ENCODE data around the gene ELF2. TPM values are rescaled to one million over a fixed set of nuclear protein-coding genes. Genes with fewer than 3 reads are reported as not detected.

Gene ELF2
- total and polyA plus RNA-seq, 2 donors from 2014 or later, result 12.8 to 58.5 TPM

- no peak for TF ChIP-seq CTCF (IDR thresholded peaks at IDR 0.05; ENCODE audit: borderline replicate concordance, extremely low read depth, insufficient read depth)
- no peaks in the 10 kb centered on the region for H3K36me3 ChIP-seq (ENCODE audit: control insufficient read depth in 2 of 3, insufficient read depth in 3 of 3, low read length in 3 of 3)
- no peak for FAIRE-seq
- H3K4me1 ChIP-seq (ENCODE audit: control insufficient read depth in 2 of 3, insufficient read depth in 2 of 3, low read depth in 1 of 3, low read length in 3 of 3), result peaks cover 3 to 13% (median 9%) of the 10 kb centered on the region in 3 donors
- no peaks in the 10 kb centered on the region for H3K9me3 ChIP-seq (ENCODE audit: control insufficient read depth in 2 of 3, insufficient read depth in 1 of 3, low read length in 3 of 3)
- intact Hi-C loops (cut with DNase I), result no loop called here
- H3K27me3 ChIP-seq (ENCODE audit: control insufficient read depth, insufficient read depth, low read length), result no peaks in the 10 kb centered on the region
- DNase-seq, result no peak
- peak overlapping the region in 2 of 3 donors; percentile 15 to 48 for H3K4me3 ChIP-seq (ENCODE audit: low read length in 3 of 3)
- peak overlapping the region in 1 of 2 donors; percentile 27 for H3K27ac ChIP-seq (ENCODE audit: low read depth in 2 of 2, low read length in 2 of 2)
- no peak overlapping the region for H3K9ac ChIP-seq (ENCODE audit: low read length in 3 of 3)
Observed at GRCh38 chr4:139017861-139018260, 159.2 kb downstream of the ELF2 start.

GRCh38 chr4:139015948-139016471 lies 161.0 kb downstream of the ELF2 start:
- Histone ChIP-seq H3K27ac (ENCODE audit: low read depth in 2 of 2, low read length in 2 of 2) (peak overlapping the region; percentile 81 to 85), H3K4me1 (ENCODE audit: control insufficient read depth in 2 of 3, insufficient read depth in 2 of 3, low read depth in 1 of 3, low read length in 3 of 3) (peaks cover 3 to 13% (median 9%) of the 10 kb centered on the region in 3 donors), H3K27me3 (ENCODE audit: control insufficient read depth, insufficient read depth, low read length) (no peaks in the 10 kb centered on the region), H3K9ac (ENCODE audit: low read length in 3 of 3) (peak overlapping the region; percentile 26 to 82 (median 80)), H3K36me3 (ENCODE audit: control insufficient read depth in 2 of 3, insufficient read depth in 3 of 3, low read length in 3 of 3) (no peaks in the 10 kb centered on the region), H3K4me3 (ENCODE audit: low read length in 3 of 3) (peak overlapping the region; percentile 74 to 94 (median 81)), H3K9me3 (ENCODE audit: control insufficient read depth in 2 of 3, insufficient read depth in 1 of 3, low read length in 3 of 3) (no peaks in the 10 kb centered on the region)
- TF ChIP-seq CTCF (IDR thresholded peaks at IDR 0.05; ENCODE audit: borderline replicate concordance, extremely low read depth, insufficient read depth), result no peak
- no peak for FAIRE-seq
- intact Hi-C loops (cut with DNase I), result no loop called here
- peak in 4 of 5 donors; percentile 58 to 84 (median 70) for DNase-seq

GRCh38 chr4:139015269-139015947 lies 161.6 kb downstream of the ELF2 start, which contains the start of gene NOCT:
NOCT (plus strand) TSS chr4:139015781; CDS start chr4:139015982, 201 bp downstream.
- H3K27ac ChIP-seq (ENCODE audit: low read depth in 2 of 2, low read length in 2 of 2), result peak within 1 kb of the TSS; percentile 81 to 85
- H3K4me1 ChIP-seq (ENCODE audit: control insufficient read depth in 2 of 3, insufficient read depth in 2 of 3, low read depth in 1 of 3, low read length in 3 of 3), result peaks cover 3 to 10% (median 5%) of the 10 kb centered on the region in 3 donors
- FAIRE-seq (no peak), DNase-seq (peak; percentile 93 to 96 (median 94))
- peak; percentile 38 for TF ChIP-seq CTCF (IDR thresholded peaks at IDR 0.05; ENCODE audit: borderline replicate concordance, extremely low read depth, insufficient read depth)
- no peaks in the 10 kb centered on the region for H3K27me3 ChIP-seq (ENCODE audit: control insufficient read depth, insufficient read depth, low read length)
- no peaks in the 10 kb centered on the region for H3K36me3 ChIP-seq (ENCODE audit: control insufficient read depth in 2 of 3, insufficient read depth in 3 of 3, low read length in 3 of 3)
- H3K4me3 ChIP-seq (ENCODE audit: low read length in 3 of 3), result peak within 1 kb of the TSS; percentile 74 to 94 (median 81)
- H3K9me3 ChIP-seq (ENCODE audit: control insufficient read depth in 2 of 3, insufficient read depth in 1 of 3, low read length in 3 of 3), result no peaks in the 10 kb centered on the region
- peak within 1 kb of the TSS; percentile 26 to 82 (median 80) for H3K9ac ChIP-seq (ENCODE audit: low read length in 3 of 3)
- intact Hi-C loops (cut with DNase I), result no loop called here
